Thymus (tissue), 11 donors: ENCODE data around the gene SEM1. TPM values are rescaled to one million over a fixed set of nuclear protein-coding genes. Genes with fewer than 3 reads are reported as not detected.

Experiments
- DNase-seq, 9 donors: peaks; one replicate each; pipeline ENCODE4 v3.0.0-alpha.2; 2013; ENCODE audit warnings: low spot score in 9 of 9, low read depth in 6 of 9, missing footprints in 1 of 9
- H3K27ac ChIP-seq, 2 donors: one replicate each; pipeline ENCODE4 v1.5.1; 2013; ENCODE audit warnings: control low read depth in 1 of 2, low read depth in 1 of 2, low read length in 1 of 2, mild to moderate bottlenecking in 1 of 2, moderate library complexity in 1 of 2
- H3K27me3 ChIP-seq, 2 donors: one replicate each; pipeline ENCODE4 v1.5.1; 2013; ENCODE audit warnings: low read length in 1 of 2; ENCODE audit not compliant: control insufficient read depth in 2 of 2, insufficient read depth in 1 of 2
- H3K36me3 ChIP-seq, 2 donors: one replicate each; pipeline ENCODE4 v1.5.1; 2013; ENCODE audit warnings: low read length in 1 of 2, mild to moderate bottlenecking in 1 of 2, moderate library complexity in 1 of 2; ENCODE audit not compliant: control insufficient read depth in 2 of 2, insufficient read depth in 2 of 2
- H3K4me1 ChIP-seq, 2 donors: one replicate each; pipeline ENCODE4 v1.5.1; 2013; ENCODE audit warnings: low read length in 2 of 2; ENCODE audit not compliant: control insufficient read depth in 2 of 2, insufficient read depth in 2 of 2
- H3K4me3 ChIP-seq, 2 donors: one replicate each; pipeline ENCODE4 v1.5.1; 2013; ENCODE audit warnings: low read length in 2 of 2, control low read depth in 1 of 2, mild to moderate bottlenecking in 1 of 2
- H3K9me3 ChIP-seq, 2 donors: one replicate each; pipeline ENCODE4 v1.5.1; 2013; ENCODE audit warnings: low read length in 1 of 2, mild to moderate bottlenecking in 1 of 2; ENCODE audit not compliant: control insufficient read depth in 2 of 2, insufficient read depth in 1 of 2
- WGBS: extraction: QIAGEN DNeasy Blood & Tissue Kit; methylation state at CpG from one replicate; pipeline ENCODE4 v1.1.7; 2013; 5-methylcytosine and 5-hydroxymethylcytosine counted together
- polyA plus RNA-seq: library from polyadenylated mRNA; stranded (reverse); fragments of 200-250 nt; gene quantifications from one replicate; pipeline ENCODE4 v1.2.3, GENCODE V29; 2013
- total RNA-seq: library from RNA; stranded (reverse); fragments of 120-200 nt; gene quantifications from one replicate; pipeline ENCODE4 v1.2.4, GENCODE V29; 2013
- donor health status: healthy.

The SEM1 gene
- total and polyA plus RNA-seq, 2 donors = 116 to 126 TPM

- Histone ChIP-seq H3K4me3 (no peak overlapping the region), H3K9me3 (peaks cover 0 to under 1% of the 10 kb centered on the region in 2 donors), H3K36me3 (no peaks in the 10 kb centered on the region), H3K4me1 (no peaks in the 10 kb centered on the region), H3K27ac (no peak overlapping the region), H3K27me3 (no peaks in the 10 kb centered on the region)
- DNase-seq = no peak
- WGBS = 86% methylated on average over 3 of the region's 3 CpGs
Measured at GRCh38 chr7:96718107-96719003, 8.7 kb upstream of the SEM1 start.

GRCh38 chr7:96713037-96713436 lies 3.4 kb upstream of the SEM1 start:
- no peak overlapping the region for H3K4me3 ChIP-seq
- peaks cover 0 to 2% of the 10 kb centered on the region in 2 donors for H3K4me1 ChIP-seq
- peaks cover 0 to 7% of the 10 kb centered on the region in 2 donors for H3K9me3 ChIP-seq
- no peak overlapping the region for H3K27ac ChIP-seq
- H3K27me3 ChIP-seq = no peaks in the 10 kb centered on the region
- DNase-seq = no peak
- H3K36me3 ChIP-seq = no peaks in the 10 kb centered on the region
- 93% methylated on average over 3 of the region's 3 CpGs for WGBS

GRCh38 chr7:96710544-96710943 lies 898 bp upstream of the SEM1 start:
- DNase-seq = no peak
- Histone ChIP-seq H3K4me3 (no peak overlapping the region), H3K27me3 (no peaks in the 10 kb centered on the region), H3K9me3 (peaks cover 0 to 7% of the 10 kb centered on the region in 2 donors), H3K4me1 (peaks cover 0 to 2% of the 10 kb centered on the region in 2 donors), H3K27ac (no peak overlapping the region), H3K36me3 (peaks cover 0 to 4% of the 10 kb centered on the region in 2 donors)
- WGBS = 98% methylated on average over 2 of the region's 2 CpGs

GRCh38 chr7:96708872-96709271 lies 774 bp downstream of the SEM1 start:
- Histone ChIP-seq H3K4me3 (peak overlapping the region; percentile 62 to 93), H3K9me3 (peaks cover 0 to 7% of the 10 kb centered on the region in 2 donors), H3K4me1 (peaks cover 0 to 2% of the 10 kb centered on the region in 2 donors), H3K36me3 (peaks cover 0 to 4% of the 10 kb centered on the region in 2 donors), H3K27me3 (no peaks in the 10 kb centered on the region), H3K27ac (peak overlapping the region in 1 of 2 donors; percentile 84)
- peak in 1 of 9 donors; percentile 1 for DNase-seq
- WGBS = 62% methylated on average over 5 of the region's 5 CpGs

- no peak for DNase-seq
- peaks cover 0 to 4% of the 10 kb centered on the region in 2 donors for H3K9me3 ChIP-seq
- H3K4me3 ChIP-seq = peak overlapping the region in 1 of 2 donors; percentile 93
- no peak overlapping the region for H3K27ac ChIP-seq
- peaks cover 0 to 2% of the 10 kb centered on the region in 2 donors for H3K4me1 ChIP-seq
- peaks cover 0 to 7% of the 10 kb centered on the region in 2 donors for H3K36me3 ChIP-seq
- 96% methylated on average over 4 of the region's 4 CpGs for WGBS
- H3K27me3 ChIP-seq = no peaks in the 10 kb centered on the region
Measured at GRCh38 chr7:96707901-96708774, 1.5 kb downstream of the SEM1 start.

- Histone ChIP-seq H3K36me3 (peaks cover 0 to 7% of the 10 kb centered on the region in 2 donors), H3K9me3 (no peaks in the 10 kb centered on the region), H3K4me1 (no peaks in the 10 kb centered on the region), H3K4me3 (no peak overlapping the region), H3K27ac (no peak overlapping the region), H3K27me3 (no peaks in the 10 kb centered on the region)
- WGBS = 99% methylated on average over 3 of the region's 3 CpGs
- DNase-seq = no peak
Measured at GRCh38 chr7:96701258-96701657, 8.4 kb downstream of the SEM1 start.

GRCh38 chr7:96700516-96700915 lies 9.1 kb downstream of the SEM1 start:
- no peak overlapping the region for H3K4me3 ChIP-seq
- over 99% methylated on average over 2 of the region's 2 CpGs for WGBS
- H3K27ac ChIP-seq = no peak overlapping the region
- H3K4me1 ChIP-seq = no peaks in the 10 kb centered on the region
- H3K27me3 ChIP-seq = no peaks in the 10 kb centered on the region
- no peaks in the 10 kb centered on the region for H3K9me3 ChIP-seq
- H3K36me3 ChIP-seq = peaks cover 0 to 3% of the 10 kb centered on the region in 2 donors
- no peak for DNase-seq

GRCh38 chr7:96699219-96699871 lies 10.3 kb downstream of the SEM1 start:
- Histone ChIP-seq H3K27me3 (no peaks in the 10 kb centered on the region), H3K27ac (no peak overlapping the region), H3K9me3 (no peaks in the 10 kb centered on the region), H3K36me3 (peaks cover 0 to 3% of the 10 kb centered on the region in 2 donors), H3K4me1 (no peaks in the 10 kb centered on the region), H3K4me3 (no peak overlapping the region)
- DNase-seq = no peak
- WGBS = 74% methylated on average over 4 of the region's 4 CpGs
